Skeletal muscle tissue (tissue), 4 donors: ENCODE measurements around the gene DPP7. TPM values are rescaled to one million over a fixed set of nuclear protein-coding genes. Genes with fewer than 3 reads are reported as not detected.

Experiments
- H3K27ac ChIP-seq: one replicate; pipeline ENCODE4 v1.7.0; 2013; ENCODE audit warnings: mild to moderate bottlenecking, low read depth, low read length, inconsistent platforms
- H3K27me3 ChIP-seq, 3 donors: one replicate each; pipeline ENCODE4 v1.7.0; 2013; ENCODE audit warnings: low read length in 3 of 3; ENCODE audit not compliant: control insufficient read depth in 3 of 3, insufficient read depth in 3 of 3
- H3K36me3 ChIP-seq, 3 donors: one replicate each; pipeline ENCODE4 v1.7.0; 2013; ENCODE audit warnings: low read length in 3 of 3; ENCODE audit not compliant: control insufficient read depth in 3 of 3, insufficient read depth in 3 of 3
- H3K4me1 ChIP-seq, 3 donors: one replicate each; pipeline ENCODE4 v1.7.0; 2013; ENCODE audit warnings: low read length in 3 of 3, mild to moderate bottlenecking in 3 of 3; ENCODE audit not compliant: control insufficient read depth in 3 of 3, insufficient read depth in 3 of 3
- H3K4me3 ChIP-seq, 3 donors: one replicate each; pipeline ENCODE4 v1.7.0; 2013; ENCODE audit warnings: low read length in 3 of 3
- H3K9ac ChIP-seq, 3 donors: one replicate each; pipeline ENCODE4 v1.7.0; 2013; ENCODE audit warnings: low read length in 3 of 3, mild to moderate bottlenecking in 3 of 3, moderate library complexity in 2 of 3, low read depth in 1 of 3
- H3K9me3 ChIP-seq, 3 donors: one replicate each; pipeline ENCODE4 v1.7.0; 2013; ENCODE audit warnings: low read length in 3 of 3; ENCODE audit not compliant: control insufficient read depth in 3 of 3
- total RNA-seq: library from RNA; depleted of rRNA; stranded (reverse); fragments of >200 nt; gene quantifications from one replicate; pipeline ENCODE4 v1.2.3, GENCODE V29; 2014
- donor health status: Osteomylitis.

The DPP7 gene
- total RNA-seq, 1 donor from 2014 or later, result 19.8 TPM

DNA sequence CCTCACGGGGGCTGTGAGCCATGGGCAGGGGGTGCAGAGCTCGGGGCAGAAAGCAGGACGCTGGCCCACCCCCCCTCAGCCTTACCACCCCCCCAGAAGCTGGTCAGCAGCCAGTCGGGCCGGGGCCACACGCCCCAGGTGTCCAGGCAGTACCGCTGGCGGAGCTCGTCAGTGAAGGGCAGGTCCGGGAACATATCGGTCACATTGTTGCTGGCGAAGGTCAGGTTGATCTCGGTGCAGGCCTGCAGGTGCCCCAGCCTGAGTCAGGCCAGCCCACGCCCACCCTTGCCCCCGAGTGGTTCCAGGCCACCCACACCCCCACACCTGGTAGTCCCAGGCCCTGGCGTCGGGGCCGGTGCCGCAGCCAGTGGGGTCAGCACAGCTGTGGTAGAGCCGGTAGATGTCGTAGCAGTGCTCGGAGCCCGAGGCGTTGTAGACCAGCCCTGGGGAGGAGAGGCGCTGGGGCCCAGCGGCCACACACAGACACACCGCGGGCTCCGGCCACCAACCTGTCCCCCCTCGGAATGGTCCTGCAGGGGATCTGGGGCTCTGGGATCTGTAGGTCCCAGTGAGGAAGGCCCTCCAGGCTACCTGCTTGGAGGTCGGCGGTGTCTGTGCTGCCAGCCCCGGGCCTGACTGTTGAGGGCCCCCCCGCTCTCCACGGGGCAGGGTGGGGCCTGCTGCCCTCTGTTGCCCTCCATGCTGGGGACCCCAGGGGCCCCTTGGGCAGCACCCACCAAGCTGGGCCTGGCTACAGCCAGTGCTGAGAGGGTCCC is 2.6 kb downstream of the DPP7 start:
- Histone ChIP-seq H3K9ac (no peak overlapping the region), H3K4me3 (no peak overlapping the region), H3K9me3 (no peaks in the 10 kb centered on the region), H3K27ac (no peak overlapping the region), H3K4me1 (peaks cover 5 to 7% (median 6%) of the 10 kb centered on the region in 3 donors), H3K27me3 (no peaks in the 10 kb centered on the region), H3K36me3 (peaks cover 29 to 35% (median 32%) of the 10 kb centered on the region in 3 donors)

DNA sequence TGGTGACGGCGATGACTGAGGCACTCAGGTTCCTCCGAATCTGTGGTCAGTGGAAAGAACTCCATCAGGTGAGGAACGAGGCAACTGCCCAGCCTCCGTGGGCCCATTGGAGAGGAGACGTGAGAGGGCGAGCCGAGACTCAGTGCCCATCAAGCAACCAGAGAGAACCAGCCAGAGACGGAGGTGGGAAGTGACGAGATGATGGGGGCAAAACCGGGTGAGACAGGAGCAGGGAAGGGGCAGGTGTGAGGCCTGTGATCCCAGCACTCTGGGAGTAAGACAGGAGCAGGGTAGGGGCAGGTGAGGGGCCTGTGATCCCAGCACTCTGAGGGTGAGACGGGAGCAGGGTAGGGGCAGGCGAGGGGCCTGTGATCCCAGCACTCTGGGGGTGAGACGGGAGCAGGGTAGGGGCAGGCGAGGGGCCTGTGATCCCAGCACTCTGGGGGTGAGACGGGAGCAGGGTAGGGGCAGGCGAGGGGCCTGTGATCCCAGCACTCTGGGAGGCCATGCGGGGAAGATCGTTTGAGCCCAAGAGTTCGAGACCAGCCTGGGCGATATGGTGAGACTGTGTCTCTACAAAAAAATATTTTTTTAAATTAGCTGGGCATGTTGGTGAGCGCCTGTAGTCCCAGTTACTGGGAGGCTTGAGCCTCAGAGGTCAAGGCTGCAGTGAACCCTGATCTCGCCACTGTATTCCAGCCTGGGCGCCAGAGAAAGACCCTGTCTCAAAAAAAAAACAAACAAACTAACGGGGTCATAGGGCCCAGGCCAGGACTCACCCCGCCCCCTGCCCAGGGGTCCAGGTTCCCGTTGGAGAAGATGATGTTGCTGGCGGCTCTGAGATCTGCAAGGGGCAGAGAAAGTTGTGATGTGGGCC is 3.4 kb downstream of the DPP7 start:
- Histone ChIP-seq H3K4me3 (no peak overlapping the region), H3K9me3 (no peaks in the 10 kb centered on the region), H3K9ac (no peak overlapping the region), H3K4me1 (peaks cover 5 to 7% (median 6%) of the 10 kb centered on the region in 3 donors), H3K36me3 (peaks cover 30 to 38% (median 37%) of the 10 kb centered on the region in 3 donors), H3K27me3 (no peaks in the 10 kb centered on the region), H3K27ac (no peak overlapping the region)

DNA sequence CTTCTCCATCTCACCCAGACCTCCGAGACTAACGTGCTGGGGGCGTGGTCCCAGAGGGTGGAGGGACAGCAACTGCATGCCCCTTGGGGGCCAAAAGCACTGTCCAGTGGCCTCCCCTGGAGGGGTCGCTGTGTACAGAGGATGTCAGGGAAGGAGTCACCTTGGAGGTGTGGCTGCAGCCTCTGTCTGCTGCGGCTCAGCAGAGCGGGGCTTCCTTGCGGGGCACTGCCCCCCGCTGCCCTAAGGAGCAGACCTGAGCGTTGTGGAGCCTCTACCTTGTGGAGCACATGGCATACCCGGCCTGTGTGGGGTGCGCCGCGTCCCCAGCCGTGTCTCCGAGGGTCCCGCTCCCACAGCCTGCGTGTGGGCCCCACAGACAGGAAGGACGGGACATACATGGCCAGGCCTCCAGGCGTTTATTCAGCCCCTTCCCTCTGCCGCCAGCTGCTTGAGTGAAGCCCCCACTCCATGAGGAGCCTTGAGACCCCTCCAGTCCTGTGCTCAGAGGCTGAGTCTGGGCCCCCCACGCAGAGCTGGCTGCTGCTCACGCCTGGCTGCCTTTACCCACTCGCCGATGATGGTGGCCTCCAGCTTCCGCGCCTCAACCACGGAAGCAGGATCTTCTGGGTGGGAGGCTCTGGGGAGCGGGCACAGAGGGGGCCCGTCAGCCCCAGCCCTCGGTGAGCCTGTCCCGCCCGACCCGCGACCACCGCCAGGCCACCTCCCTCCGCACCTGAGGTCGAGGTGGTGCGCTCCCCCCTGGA is 4.2 kb downstream of the DPP7 start:
- Histone ChIP-seq H3K27ac (no peak overlapping the region), H3K4me1 (peaks cover 5 to 6% (median 5%) of the 10 kb centered on the region in 3 donors), H3K9ac (no peak overlapping the region), H3K9me3 (no peaks in the 10 kb centered on the region), H3K36me3 (peaks cover 37 to 45% (median 44%) of the 10 kb centered on the region in 3 donors), H3K27me3 (no peaks in the 10 kb centered on the region), H3K4me3 (no peak overlapping the region)

DNA sequence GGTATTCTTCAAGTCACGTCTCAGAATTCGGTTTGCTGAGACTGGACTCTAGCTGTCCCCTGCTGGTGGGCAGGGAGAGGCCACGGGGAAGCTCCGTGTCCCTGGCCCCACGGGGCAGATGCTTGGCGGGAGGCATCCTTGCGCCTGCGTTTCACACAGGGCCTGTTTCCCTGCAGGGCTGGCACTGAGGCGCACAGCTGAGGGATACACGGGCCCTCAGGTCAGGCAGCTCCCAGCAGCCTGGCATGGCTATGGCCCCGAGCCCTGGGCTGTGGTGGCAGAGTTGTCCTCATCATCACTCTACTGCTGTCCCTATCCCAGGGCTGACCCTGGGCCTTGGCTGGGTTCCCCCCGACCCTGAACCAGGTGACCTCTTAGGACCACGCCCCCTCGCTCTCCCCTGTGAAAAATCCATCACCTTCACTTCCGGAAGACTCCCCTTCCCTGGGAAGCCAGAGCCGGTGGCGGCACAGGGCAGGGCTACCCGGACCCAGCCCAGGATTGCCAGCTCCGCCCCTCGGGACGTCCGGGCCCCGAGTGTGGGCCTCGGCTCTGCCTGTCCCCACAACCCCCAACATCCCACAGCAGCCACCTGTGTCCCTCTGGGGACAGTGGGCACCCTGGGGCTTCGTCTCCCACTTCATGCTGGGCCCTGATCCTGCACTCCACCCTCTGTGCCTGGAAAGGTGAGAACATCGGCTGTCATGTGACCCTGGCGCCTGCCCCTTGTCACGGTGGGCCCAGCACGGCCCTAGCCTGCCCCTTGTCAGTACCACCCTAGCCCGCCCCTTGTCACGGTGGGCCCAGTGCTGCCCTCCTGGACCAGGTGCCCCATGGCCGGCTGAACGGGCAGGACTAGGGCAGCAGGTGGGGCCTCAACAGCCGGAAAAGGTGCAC is 5.0 kb downstream of the DPP7 start:
- H3K27ac ChIP-seq, result no peak overlapping the region
- peaks cover 42 to 51% (median 51%) of the 10 kb centered on the region in 3 donors for H3K36me3 ChIP-seq
- no peaks in the 10 kb centered on the region for H3K9me3 ChIP-seq
- H3K9ac ChIP-seq, result no peak overlapping the region
- H3K27me3 ChIP-seq, result no peaks in the 10 kb centered on the region
- H3K4me1 ChIP-seq, result no peaks in the 10 kb centered on the region
- H3K4me3 ChIP-seq, result no peak overlapping the region

DNA sequence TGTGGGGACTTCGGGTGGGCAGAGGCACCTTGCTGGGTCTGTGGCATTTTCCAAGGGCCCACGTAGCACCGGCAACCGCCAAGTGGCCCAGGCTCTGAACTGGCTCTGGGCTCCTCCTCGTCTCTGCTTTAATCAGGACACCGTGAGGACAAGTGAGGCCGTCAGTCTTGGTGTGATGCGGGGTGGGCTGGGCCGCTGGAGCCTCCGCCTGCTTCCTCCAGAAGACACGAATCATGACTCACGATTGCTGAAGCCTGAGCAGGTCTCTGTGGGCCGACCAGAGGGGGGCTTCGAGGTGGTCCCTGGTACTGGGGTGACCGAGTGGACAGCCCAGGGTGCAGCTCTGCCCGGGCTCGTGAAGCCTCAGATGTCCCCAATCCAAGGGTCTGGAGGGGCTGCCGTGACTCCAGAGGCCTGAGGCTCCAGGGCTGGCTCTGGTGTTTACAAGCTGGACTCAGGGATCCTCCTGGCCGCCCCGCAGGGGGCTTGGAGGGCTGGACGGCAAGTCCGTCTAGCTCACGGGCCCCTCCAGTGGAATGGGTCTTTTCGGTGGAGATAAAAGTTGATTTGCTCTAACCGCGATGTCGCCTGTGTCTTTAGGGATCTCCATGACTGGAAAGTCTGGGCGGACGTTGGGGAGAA is 5.8 kb downstream of the DPP7 start:
- H3K27me3 ChIP-seq, result no peaks in the 10 kb centered on the region
- no peaks in the 10 kb centered on the region for H3K4me1 ChIP-seq
- H3K4me3 ChIP-seq, result no peak overlapping the region
- H3K27ac ChIP-seq, result no peak overlapping the region
- no peaks in the 10 kb centered on the region for H3K9me3 ChIP-seq
- no peak overlapping the region for H3K9ac ChIP-seq
- H3K36me3 ChIP-seq, result peaks cover 48 to 58% (median 56%) of the 10 kb centered on the region in 3 donors

GRCh38 chr9:137107982-137108381 is 6.6 kb downstream of the DPP7 start:
- Histone ChIP-seq H3K27me3 (no peaks in the 10 kb centered on the region), H3K36me3 (peaks cover 51 to 66% (median 63%) of the 10 kb centered on the region in 3 donors), H3K9me3 (no peaks in the 10 kb centered on the region), H3K4me3 (no peak overlapping the region), H3K27ac (no peak overlapping the region), H3K4me1 (no peaks in the 10 kb centered on the region), H3K9ac (no peak overlapping the region)

DNA sequence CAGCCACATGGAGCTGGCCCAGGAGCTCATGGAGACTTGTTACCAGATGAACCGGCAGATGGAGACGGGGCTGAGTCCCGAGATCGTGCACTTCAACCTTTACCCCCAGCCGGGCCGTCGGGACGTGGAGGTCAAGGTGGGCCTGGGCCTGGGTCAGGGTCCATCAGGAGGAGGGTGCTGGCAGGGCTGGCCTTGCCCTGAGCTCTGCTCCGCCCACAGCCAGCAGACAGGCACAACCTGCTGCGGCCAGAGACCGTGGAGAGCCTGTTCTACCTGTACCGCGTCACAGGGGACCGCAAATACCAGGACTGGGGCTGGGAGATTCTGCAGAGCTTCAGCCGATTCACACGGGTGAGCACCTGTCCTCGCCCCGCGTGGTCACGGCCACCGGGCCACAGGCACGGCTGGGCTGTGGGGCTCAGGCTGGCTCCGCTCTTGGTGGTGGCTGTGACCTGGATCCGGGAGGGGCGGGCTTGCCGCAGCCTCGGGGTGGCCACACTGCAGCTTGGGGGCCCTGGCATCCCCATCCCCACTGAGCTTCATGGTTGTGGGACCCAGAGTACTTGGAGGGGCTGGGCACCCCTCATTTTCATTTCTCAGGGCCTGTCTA is 7.1 kb downstream of the DPP7 start:
- Histone ChIP-seq H3K9me3 (no peaks in the 10 kb centered on the region), H3K4me1 (no peaks in the 10 kb centered on the region), H3K36me3 (peaks cover 56 to 72% (median 63%) of the 10 kb centered on the region in 3 donors), H3K27ac (no peak overlapping the region), H3K4me3 (no peak overlapping the region), H3K27me3 (no peaks in the 10 kb centered on the region), H3K9ac (no peak overlapping the region)

- H3K27me3 ChIP-seq, result no peaks in the 10 kb centered on the region
- H3K36me3 ChIP-seq, result peaks cover 62 to 78% (median 70%) of the 10 kb centered on the region in 3 donors
- no peaks in the 10 kb centered on the region for H3K9me3 ChIP-seq
- H3K9ac ChIP-seq, result no peak overlapping the region
- no peak overlapping the region for H3K4me3 ChIP-seq
- no peak overlapping the region for H3K27ac ChIP-seq
- H3K4me1 ChIP-seq, result no peaks in the 10 kb centered on the region
Measured at GRCh38 chr9:137106662-137107250, 7.8 kb downstream of the DPP7 start.
